ENCODE results near the gene C17orf107. TPM values are rescaled to one million over a fixed set of nuclear protein-coding genes. Genes with fewer than 3 reads are reported as not detected.

Gene C17orf107
- total RNA-seq, 1 donor from 2014 or later: 5.5 TPM

DNA sequence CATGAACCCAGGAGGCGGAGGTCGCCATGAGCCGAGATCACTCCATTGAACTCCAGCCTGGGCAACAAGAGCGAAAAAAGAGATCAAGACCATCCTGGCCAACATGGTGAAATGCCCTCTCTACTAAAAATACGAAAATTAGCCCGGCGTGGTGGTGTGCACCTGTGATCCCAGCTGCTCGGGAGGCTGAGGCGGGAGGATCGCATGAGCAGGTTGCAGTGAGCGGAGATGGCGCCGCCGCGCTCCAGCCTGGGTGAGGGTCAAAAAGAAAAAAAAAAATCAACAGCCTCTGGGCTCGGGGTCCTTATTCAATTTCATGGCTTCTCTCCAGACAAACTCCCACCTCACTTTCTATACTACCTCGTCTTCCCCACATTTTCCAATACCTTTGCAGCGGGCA is 29.5 kb downstream of the C17orf107 start:
- no peaks in the 10 kb centered on the region for H3K27me3 ChIP-seq (ENCODE audit: control insufficient read depth, insufficient read depth, low read length)
- no peak for FAIRE-seq
- TF ChIP-seq, protein P1, sequence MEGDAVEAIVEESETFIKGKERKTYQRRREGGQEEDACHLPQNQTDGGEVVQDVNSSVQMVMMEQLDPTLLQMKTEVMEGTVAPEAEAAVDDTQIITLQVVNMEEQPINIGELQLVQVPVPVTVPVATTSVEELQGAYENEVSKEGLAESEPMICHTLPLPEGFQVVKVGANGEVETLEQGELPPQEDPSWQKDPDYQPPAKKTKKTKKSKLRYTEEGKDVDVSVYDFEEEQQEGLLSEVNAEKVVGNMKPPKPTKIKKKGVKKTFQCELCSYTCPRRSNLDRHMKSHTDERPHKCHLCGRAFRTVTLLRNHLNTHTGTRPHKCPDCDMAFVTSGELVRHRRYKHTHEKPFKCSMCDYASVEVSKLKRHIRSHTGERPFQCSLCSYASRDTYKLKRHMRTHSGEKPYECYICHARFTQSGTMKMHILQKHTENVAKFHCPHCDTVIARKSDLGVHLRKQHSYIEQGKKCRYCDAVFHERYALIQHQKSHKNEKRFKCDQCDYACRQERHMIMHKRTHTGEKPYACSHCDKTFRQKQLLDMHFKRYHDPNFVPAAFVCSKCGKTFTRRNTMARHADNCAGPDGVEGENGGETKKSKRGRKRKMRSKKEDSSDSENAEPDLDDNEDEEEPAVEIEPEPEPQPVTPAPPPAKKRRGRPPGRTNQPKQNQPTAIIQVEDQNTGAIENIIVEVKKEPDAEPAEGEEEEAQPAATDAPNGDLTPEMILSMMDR (IDR thresholded peaks at IDR 0.05; ENCODE audit: insufficient read depth, low read length, severe bottlenecking): no peak
- no peak overlapping the region for H3K4me3 ChIP-seq (ENCODE audit: low read depth, low read length)
- no peaks in the 10 kb centered on the region for H3K36me3 ChIP-seq (ENCODE audit: control insufficient read depth, insufficient read depth, low read length)
- DNase-seq (ENCODE audit: low read depth): no peak

DNA sequence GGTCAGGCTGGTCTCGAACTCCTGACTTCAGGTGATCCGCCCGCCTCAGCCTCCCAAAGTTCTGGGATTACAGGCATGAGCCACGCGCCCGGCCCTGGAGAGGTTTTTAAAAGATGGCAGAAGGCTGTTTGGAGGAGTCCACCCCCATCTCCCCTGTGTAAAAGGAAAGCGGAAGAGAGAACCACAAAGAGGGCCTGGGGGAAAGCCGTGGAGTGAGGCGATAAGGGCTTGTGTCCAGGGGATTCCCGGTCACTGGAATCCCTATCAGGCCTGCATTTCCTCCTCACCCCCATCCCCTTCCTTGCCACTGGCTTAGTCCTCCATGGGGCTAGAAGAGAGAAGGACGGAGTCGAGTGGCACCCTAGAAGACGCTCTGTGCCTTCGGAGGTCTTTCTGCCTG is 32.6 kb downstream of the C17orf107 start, which contains the start of gene GP1BA:
TSS of gene GP1BA (plus strand) at position 315 of the 400 bp plus-strand sequence. CDS start 328 bp downstream, outside the sequence.
- no peak for FAIRE-seq
- DNase-seq (ENCODE audit: low read depth): no peak
- Histone ChIP-seq H3K36me3 (ENCODE audit: control insufficient read depth, insufficient read depth, low read length) (peaks cover 2% of the 10 kb centered on the region), H3K4me3 (ENCODE audit: low read depth, low read length) (no peak within 1 kb of the TSS), H3K27me3 (ENCODE audit: control insufficient read depth, insufficient read depth, low read length) (no peaks in the 10 kb centered on the region)
- TF ChIP-seq, protein P1 (IDR thresholded peaks at IDR 0.05; ENCODE audit: insufficient read depth, low read length, severe bottlenecking): no peak

DNA sequence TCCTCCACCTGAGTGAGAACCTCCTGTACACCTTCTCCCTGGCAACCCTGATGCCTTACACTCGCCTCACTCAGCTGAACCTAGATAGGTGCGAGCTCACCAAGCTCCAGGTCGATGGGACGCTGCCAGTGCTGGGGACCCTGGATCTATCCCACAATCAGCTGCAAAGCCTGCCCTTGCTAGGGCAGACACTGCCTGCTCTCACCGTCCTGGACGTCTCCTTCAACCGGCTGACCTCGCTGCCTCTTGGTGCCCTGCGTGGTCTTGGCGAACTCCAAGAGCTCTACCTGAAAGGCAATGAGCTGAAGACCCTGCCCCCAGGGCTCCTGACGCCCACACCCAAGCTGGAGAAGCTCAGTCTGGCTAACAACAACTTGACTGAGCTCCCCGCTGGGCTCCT is 33.4 kb downstream of the C17orf107 start:
- Histone ChIP-seq H3K4me3 (ENCODE audit: low read depth, low read length) (no peak overlapping the region), H3K36me3 (ENCODE audit: control insufficient read depth, insufficient read depth, low read length) (peaks cover 8% of the 10 kb centered on the region), H3K27me3 (ENCODE audit: control insufficient read depth, insufficient read depth, low read length) (no peaks in the 10 kb centered on the region)
- FAIRE-seq: peak; percentile 13
- DNase-seq (ENCODE audit: low read depth): no peak
- TF ChIP-seq, protein P1 (IDR thresholded peaks at IDR 0.05; ENCODE audit: insufficient read depth, low read length, severe bottlenecking): no peak

DNA sequence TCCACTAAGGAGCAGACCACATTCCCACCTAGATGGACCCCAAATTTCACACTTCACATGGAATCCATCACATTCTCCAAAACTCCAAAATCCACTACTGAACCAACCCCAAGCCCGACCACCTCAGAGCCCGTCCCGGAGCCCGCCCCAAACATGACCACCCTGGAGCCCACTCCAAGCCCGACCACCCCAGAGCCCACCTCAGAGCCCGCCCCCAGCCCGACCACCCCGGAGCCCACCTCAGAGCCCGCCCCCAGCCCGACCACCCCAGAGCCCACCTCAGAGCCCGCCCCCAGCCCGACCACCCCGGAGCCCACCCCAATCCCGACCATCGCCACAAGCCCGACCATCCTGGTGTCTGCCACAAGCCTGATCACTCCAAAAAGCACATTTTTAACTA is 34.3 kb downstream of the C17orf107 start:
- FAIRE-seq: no peak
- TF ChIP-seq, protein P1 (IDR thresholded peaks at IDR 0.05; ENCODE audit: insufficient read depth, low read length, severe bottlenecking): no peak
- Histone ChIP-seq H3K4me3 (ENCODE audit: low read depth, low read length) (no peak overlapping the region), H3K36me3 (ENCODE audit: control insufficient read depth, insufficient read depth, low read length) (peaks cover 16% of the 10 kb centered on the region), H3K27me3 (ENCODE audit: control insufficient read depth, insufficient read depth, low read length) (no peaks in the 10 kb centered on the region)
- no peak for DNase-seq (ENCODE audit: low read depth)

DNA sequence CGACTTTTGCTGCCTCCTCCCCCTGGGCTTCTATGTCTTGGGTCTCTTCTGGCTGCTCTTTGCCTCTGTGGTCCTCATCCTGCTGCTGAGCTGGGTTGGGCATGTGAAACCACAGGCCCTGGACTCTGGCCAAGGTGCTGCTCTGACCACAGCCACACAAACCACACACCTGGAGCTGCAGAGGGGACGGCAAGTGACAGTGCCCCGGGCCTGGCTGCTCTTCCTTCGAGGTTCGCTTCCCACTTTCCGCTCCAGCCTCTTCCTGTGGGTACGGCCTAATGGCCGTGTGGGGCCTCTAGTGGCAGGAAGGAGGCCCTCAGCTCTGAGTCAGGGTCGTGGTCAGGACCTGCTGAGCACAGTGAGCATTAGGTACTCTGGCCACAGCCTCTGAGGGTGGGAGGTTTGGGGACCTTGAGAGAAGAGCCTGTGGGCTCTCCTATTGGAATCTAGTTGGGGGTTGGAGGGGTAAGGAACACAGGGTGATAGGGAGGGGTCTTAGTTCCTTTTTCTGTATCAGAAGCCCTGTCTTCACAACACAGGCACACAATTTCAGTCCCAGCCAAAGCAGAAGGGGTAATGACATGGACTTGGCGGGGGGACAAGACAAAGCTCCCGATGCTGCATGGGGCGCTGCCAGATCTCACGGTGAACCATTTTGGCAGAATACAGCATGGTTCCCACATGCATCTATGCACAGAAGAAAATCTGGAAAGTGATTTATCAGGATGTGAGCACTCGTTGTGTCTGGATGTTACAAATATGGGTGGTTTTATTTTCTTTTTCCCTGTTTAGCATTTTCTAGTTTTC is 35.0 kb downstream of the C17orf107 start:
- FAIRE-seq (no peak), DNase-seq (ENCODE audit: low read depth) (peak; percentile 41)
- Histone ChIP-seq H3K4me3 (ENCODE audit: low read depth, low read length) (no peak overlapping the region), H3K27me3 (ENCODE audit: control insufficient read depth, insufficient read depth, low read length) (no peaks in the 10 kb centered on the region), H3K36me3 (ENCODE audit: control insufficient read depth, insufficient read depth, low read length) (peaks cover 18% of the 10 kb centered on the region)
- TF ChIP-seq, protein P1 (IDR thresholded peaks at IDR 0.05; ENCODE audit: insufficient read depth, low read length, severe bottlenecking): peak; percentile 43
